Measurements from ENCODE around the gene GNAQ. TPM values are rescaled to one million over a fixed set of nuclear protein-coding genes. Genes with fewer than 3 reads are reported as not detected.
"Not testable (repeated sequence)": the region's sequence is repeated elsewhere in the genome, so short reads cannot be mapped to it uniquely, and the experiment has no call there.

The GNAQ gene
- total and polyA plus RNA-seq, 10 donors, result 4.4 to 52.3 (median 31.2) TPM

GRCh38 chr9:77881111-77881510, 150.5 kb downstream of the GNAQ start:
- no peak for TF ChIP-seq POLR2A (IDR thresholded peaks at IDR 0.05)
- no peak for TF ChIP-seq POLR2AphosphoS5 (IDR thresholded peaks at IDR 0.05)
- TF ChIP-seq CTCF (IDR thresholded peaks at IDR 0.05 in 8 of 11, conservative IDR thresholded peaks at IDR 0.05 in 3 of 11), result no peak
- DNase-seq, result no peak
- H3K27me3 ChIP-seq (replicated peaks in 1 of 7), result no peaks in the 10 kb centered on the region
- peaks cover 0 to 18% (median 8%) of the 10 kb centered on the region in 6 donors for H3K4me1 ChIP-seq
- H3K4me3 ChIP-seq, result no peak overlapping the region
- H3K9me3 ChIP-seq, result no peaks in the 10 kb centered on the region
- WGBS, 5 donors, result 79 to 85% (median 82%) methylated on average over 8 of the region's 8 CpGs
- intact Hi-C loops (cut with DNase I; ENCODE audit: low total_unique reads), result no loop called here
- H3K36me3 ChIP-seq, result no peaks in the 10 kb centered on the region
- no peak overlapping the region for H3K27ac ChIP-seq

GRCh38 chr9:77879437-77879943, 152.1 kb downstream of the GNAQ start:
- intact Hi-C loops (cut with DNase I; ENCODE audit: low total_unique reads), result no loop called here
- TF ChIP-seq CTCF (IDR thresholded peaks at IDR 0.05 in 8 of 11, conservative IDR thresholded peaks at IDR 0.05 in 3 of 11), result no peak
- TF ChIP-seq POLR2AphosphoS5 (IDR thresholded peaks at IDR 0.05), result no peak
- TF ChIP-seq POLR2A (IDR thresholded peaks at IDR 0.05), result no peak
- no peak overlapping the region for H3K27ac ChIP-seq
- no peak for DNase-seq
- no peaks in the 10 kb centered on the region for H3K36me3 ChIP-seq
- no peak overlapping the region for H3K4me3 ChIP-seq
- H3K9me3 ChIP-seq, result no peaks in the 10 kb centered on the region
- H3K4me1 ChIP-seq, result peaks cover 0 to 17% (median 6%) of the 10 kb centered on the region in 6 donors
- WGBS, 5 donors, result 82 to 86% (median 85%) methylated on average over 8 of the region's 8 CpGs
- H3K27me3 ChIP-seq (replicated peaks in 1 of 7), result no peaks in the 10 kb centered on the region

GRCh38 chr9:77878793-77879192, 152.8 kb downstream of the GNAQ start:
- H3K27me3 ChIP-seq (replicated peaks in 1 of 7); H3K27ac ChIP-seq; DNase-seq; H3K4me3 ChIP-seq; H3K9me3 ChIP-seq; H3K36me3 ChIP-seq; intact Hi-C loops (cut with DNase I; ENCODE audit: low total_unique reads): not testable (repeated sequence)
- peaks cover 0 to 17% (median 2%) of the 10 kb centered on the region in 6 donors for H3K4me1 ChIP-seq
- WGBS, 5 donors, result 40 to 63% (median 48%) methylated on average over 5 of the region's 5 CpGs

GRCh38 chr9:77877976-77878375, 153.6 kb downstream of the GNAQ start:
- H3K27ac ChIP-seq, result no peak overlapping the region
- H3K4me3 ChIP-seq, result no peak overlapping the region
- H3K9me3 ChIP-seq, result no peaks in the 10 kb centered on the region
- TF ChIP-seq CTCF (IDR thresholded peaks at IDR 0.05 in 8 of 11, conservative IDR thresholded peaks at IDR 0.05 in 3 of 11), result no peak
- TF ChIP-seq POLR2A (IDR thresholded peaks at IDR 0.05), result no peak
- TF ChIP-seq POLR2AphosphoS5 (IDR thresholded peaks at IDR 0.05), result no peak
- 90 to 100% (median 98%) methylated on average over 1 of the region's 1 CpG for WGBS, 5 donors
- H3K4me1 ChIP-seq, result peaks cover 0 to 17% (median 0%) of the 10 kb centered on the region in 6 donors
- intact Hi-C loops (cut with DNase I; ENCODE audit: low total_unique reads), result no loop called here
- H3K36me3 ChIP-seq, result no peaks in the 10 kb centered on the region
- no peak for DNase-seq
- H3K27me3 ChIP-seq (replicated peaks in 1 of 7), result no peaks in the 10 kb centered on the region

GRCh38 chr9:77876590-77876989, 155.0 kb downstream of the GNAQ start:
- Histone ChIP-seq H3K4me3 (no peak overlapping the region), H3K9me3 (no peaks in the 10 kb centered on the region), H3K4me1 (peaks cover 0 to 17% (median 0%) of the 10 kb centered on the region in 6 donors), H3K27ac (no peak overlapping the region), H3K36me3 (no peaks in the 10 kb centered on the region), H3K27me3 (replicated peaks in 1 of 7) (no peaks in the 10 kb centered on the region)
- DNase-seq, result no peak
- TF ChIP-seq CTCF (IDR thresholded peaks at IDR 0.05 in 8 of 11, conservative IDR thresholded peaks at IDR 0.05 in 3 of 11) (no peak), POLR2AphosphoS5 (IDR thresholded peaks at IDR 0.05) (no peak), POLR2A (IDR thresholded peaks at IDR 0.05) (no peak)
- intact Hi-C loops (cut with DNase I; ENCODE audit: low total_unique reads), result no loop called here
- 79 to 85% (median 84%) methylated on average over 3 of the region's 3 CpGs for WGBS, 5 donors
